Kidney (tissue), 14 donors: ENCODE results near the gene ANKH. TPM values are rescaled to one million over a fixed set of nuclear protein-coding genes. Genes with fewer than 3 reads are reported as not detected.
"Not testable (repeated sequence)": the region's sequence is repeated elsewhere in the genome, so short reads cannot be mapped to it uniquely, and the experiment has no call there.

Source experiments
- DNase-seq, 5 donors: peaks; one replicate each; pipeline ENCODE4 v3.0.0-alpha.2; 2013 to 2020
- FAIRE-seq: peaks from 2 replicates; lab custom pipeline; 2012; peaks lifted over from hg19 to GRCh38; lab: Jason Lieb, UNC
- H3K27ac ChIP-seq, 2 donors: one replicate each; pipeline ENCODE4 v1.7.0; 2013; ENCODE audit warnings: low read depth in 2 of 2, low read length in 2 of 2, inconsistent platforms in 1 of 2
- H3K27me3 ChIP-seq: one replicate; pipeline ENCODE4 v1.7.1; 2013; ENCODE audit warnings: low read length, inconsistent platforms; ENCODE audit not compliant: control insufficient read depth, insufficient read depth
- H3K36me3 ChIP-seq, 3 donors: one replicate each; pipeline versions ENCODE4 v1.7.0 to v1.7.1; 2013; ENCODE audit warnings: low read length in 3 of 3, control low read depth in 1 of 3, inconsistent platforms in 1 of 3; ENCODE audit not compliant: insufficient read depth in 3 of 3, control insufficient read depth in 2 of 3
- H3K4me1 ChIP-seq, 3 donors: one replicate each; pipeline versions ENCODE4 v1.7.0 to v1.7.1; 2013; ENCODE audit warnings: low read length in 3 of 3, inconsistent platforms in 1 of 3, low read depth in 1 of 3; ENCODE audit not compliant: control insufficient read depth in 2 of 3, insufficient read depth in 2 of 3
- H3K4me3 ChIP-seq, 3 donors: one replicate each; pipeline versions ENCODE4 v1.7.0 to v1.8.1; 2013; ENCODE audit warnings: low read length in 3 of 3, control low read depth in 1 of 3, inconsistent platforms in 1 of 3
- H3K9ac ChIP-seq, 3 donors: one replicate each; pipeline versions ENCODE4 v1.7.0 to v1.7.1; 2013; ENCODE audit warnings: low read length in 3 of 3, control low read depth in 1 of 3, inconsistent platforms in 1 of 3
- H3K9me3 ChIP-seq, 3 donors: one replicate each; pipeline versions ENCODE4 v1.7.0 to v1.7.1; 2013; ENCODE audit warnings: low read length in 3 of 3, control low read depth in 1 of 3, inconsistent platforms in 1 of 3; ENCODE audit not compliant: control insufficient read depth in 2 of 3, insufficient read depth in 1 of 3
- intact Hi-C: fragments of 100-400 bp; cut with DNase I; formaldehyde crosslinking; loops from one replicate; pipeline ENCODE4 v1.11.1; 2022
- polyA plus RNA-seq: library from polyadenylated mRNA; stranded (reverse); fragments of 350-450 nt; fragmentation: Illumina TruSeq; extraction: RNeasy Lipid Tissue Mini Kit (QIAGEN cat#74804); gene quantifications from one replicate; pipeline ENCODE4 v1.2.3, GENCODE V29; 2014; ENCODE audit warnings: low read depth, low replicate concordance; ENCODE audit not compliant: insufficient read depth
- total RNA-seq: library from RNA; stranded (reverse); fragmentation: NEBNext Ultra II Directional; extraction: Animal tissue kit (Norgen Biotek cat#: 25700); gene quantifications from one replicate; pipeline ENCODE4 v1.2.1, GENCODE V29; 2021
- TF ChIP-seq, protein P1 (sequence below): IDR thresholded peaks from 3 replicates; pipeline ENCODE4 v1.5.1; 2012; ENCODE audit warnings: mild to moderate bottlenecking, moderate library complexity, borderline replicate concordance; ENCODE audit not compliant: insufficient read depth; ENCODE audit errors: extremely low read depth
- donor health status: control.
- donor health status: control.
- donor health status: control.
- donor health status: control.
- donor health status: control.
- donor health status: DM: yes; HTN: yes; CAD: no.
- donor health status: Normal renal cell carcinoma (clear cell type).

Gene ANKH
- total and polyA plus RNA-seq, 2 donors from 2014 or later, result 19.0 to 44.6 TPM

DNA sequence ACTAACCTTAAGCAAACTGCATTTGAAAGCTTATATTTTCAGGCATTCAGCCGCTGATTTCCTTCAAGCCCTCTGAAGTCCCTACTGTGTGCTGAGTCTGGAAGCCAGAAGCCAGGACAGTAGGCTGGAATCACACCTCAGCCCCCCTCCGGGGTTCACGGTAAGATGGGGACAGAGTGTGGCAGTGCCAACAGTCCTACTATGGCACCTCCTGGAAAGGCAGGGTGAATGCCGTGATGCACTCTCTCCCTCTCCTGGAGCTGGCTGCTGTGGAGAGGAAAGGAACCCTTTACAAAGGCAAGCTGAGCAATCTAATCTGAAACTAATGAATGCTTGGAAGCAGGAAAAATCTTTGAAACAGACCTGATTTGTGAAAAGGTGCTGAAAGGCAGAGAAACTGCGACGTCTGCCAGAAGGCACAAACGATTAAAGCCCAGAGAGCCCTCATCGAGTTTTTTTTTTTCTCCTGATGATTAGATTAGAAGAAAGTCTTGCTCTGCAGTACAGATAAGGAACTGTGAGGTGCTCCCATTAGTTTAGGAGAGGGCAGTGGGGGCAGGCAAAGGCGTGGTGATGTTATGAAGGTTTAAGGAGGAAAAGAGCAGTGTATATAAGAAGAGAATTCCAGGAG, 21.0 kb downstream of the ANKH start:
- no peak overlapping the region for H3K9ac ChIP-seq
- H3K4me3 ChIP-seq, result no peak overlapping the region
- H3K27me3 ChIP-seq, result no peaks in the 10 kb centered on the region
- DNase-seq, result no peak
- H3K4me1 ChIP-seq, result no peaks in the 10 kb centered on the region
- H3K36me3 ChIP-seq, result no peaks in the 10 kb centered on the region
- TF ChIP-seq, protein P1, sequence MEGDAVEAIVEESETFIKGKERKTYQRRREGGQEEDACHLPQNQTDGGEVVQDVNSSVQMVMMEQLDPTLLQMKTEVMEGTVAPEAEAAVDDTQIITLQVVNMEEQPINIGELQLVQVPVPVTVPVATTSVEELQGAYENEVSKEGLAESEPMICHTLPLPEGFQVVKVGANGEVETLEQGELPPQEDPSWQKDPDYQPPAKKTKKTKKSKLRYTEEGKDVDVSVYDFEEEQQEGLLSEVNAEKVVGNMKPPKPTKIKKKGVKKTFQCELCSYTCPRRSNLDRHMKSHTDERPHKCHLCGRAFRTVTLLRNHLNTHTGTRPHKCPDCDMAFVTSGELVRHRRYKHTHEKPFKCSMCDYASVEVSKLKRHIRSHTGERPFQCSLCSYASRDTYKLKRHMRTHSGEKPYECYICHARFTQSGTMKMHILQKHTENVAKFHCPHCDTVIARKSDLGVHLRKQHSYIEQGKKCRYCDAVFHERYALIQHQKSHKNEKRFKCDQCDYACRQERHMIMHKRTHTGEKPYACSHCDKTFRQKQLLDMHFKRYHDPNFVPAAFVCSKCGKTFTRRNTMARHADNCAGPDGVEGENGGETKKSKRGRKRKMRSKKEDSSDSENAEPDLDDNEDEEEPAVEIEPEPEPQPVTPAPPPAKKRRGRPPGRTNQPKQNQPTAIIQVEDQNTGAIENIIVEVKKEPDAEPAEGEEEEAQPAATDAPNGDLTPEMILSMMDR, result no peak
- no peak overlapping the region for H3K27ac ChIP-seq
- no peak for FAIRE-seq
- intact Hi-C loops, result no loop called here
- H3K9me3 ChIP-seq, result no peaks in the 10 kb centered on the region

DNA sequence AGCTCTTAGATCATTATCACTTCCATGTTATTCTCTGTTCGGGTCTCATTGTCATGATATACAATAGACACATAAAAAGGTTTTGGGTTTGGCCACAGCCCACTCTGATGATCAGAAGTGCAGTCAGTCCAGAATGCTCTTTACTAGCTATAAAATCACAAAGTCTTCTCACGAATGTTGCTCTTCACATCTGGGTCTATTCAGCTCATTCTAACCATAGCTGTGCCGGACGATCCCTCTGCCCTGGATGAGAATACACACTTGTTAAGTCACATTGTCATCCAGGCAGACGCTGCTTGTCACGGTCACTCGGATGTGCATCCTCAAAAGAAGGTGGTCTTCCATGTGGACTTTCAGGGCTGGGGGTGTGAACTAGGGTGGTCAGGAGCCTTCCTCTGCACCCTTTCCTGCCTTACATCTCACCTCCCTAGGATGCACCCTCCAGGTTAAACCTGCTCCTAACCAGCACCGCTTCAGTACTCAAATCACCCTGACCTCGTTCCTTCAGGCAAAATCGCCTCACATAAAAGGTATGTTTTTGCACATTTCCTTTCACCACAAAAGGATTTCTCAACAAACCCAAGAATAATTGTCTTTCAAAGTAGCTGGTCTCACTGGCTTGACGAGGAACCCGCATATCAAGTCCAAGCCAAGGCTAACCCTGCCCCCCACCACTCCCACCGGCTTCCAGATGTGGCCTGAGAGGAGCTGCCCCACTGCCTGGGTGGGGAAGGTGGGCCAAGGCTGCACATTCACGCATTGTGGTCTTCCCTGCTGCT, 21.9 kb downstream of the ANKH start:
- TF ChIP-seq, protein P1, result no peak
- no peak for FAIRE-seq

DNA sequence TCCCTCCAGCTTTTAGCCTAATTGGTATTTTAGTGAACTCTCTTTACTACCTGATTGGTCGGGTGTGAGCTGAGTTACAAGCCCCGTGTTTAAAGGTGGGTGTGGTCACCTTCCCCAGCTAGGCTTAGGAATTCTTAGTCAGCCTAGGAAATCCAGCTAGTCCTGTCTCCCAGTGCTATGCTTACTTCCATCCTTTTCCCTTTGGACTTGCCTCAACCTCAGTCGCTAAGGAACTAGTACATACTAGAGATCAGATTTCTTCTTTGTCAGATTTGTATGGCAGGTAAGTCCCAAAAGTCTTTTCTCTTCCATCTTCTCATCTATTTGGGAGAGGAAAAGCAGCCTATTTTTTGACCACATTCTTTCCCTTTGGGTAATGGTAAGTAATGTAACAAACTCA, 22.6 kb downstream of the ANKH start:
- H3K4me3 ChIP-seq, DNase-seq, H3K27me3 ChIP-seq, H3K27ac ChIP-seq, H3K9me3 ChIP-seq, H3K9ac ChIP-seq, FAIRE-seq, H3K36me3 ChIP-seq, intact Hi-C loops, H3K4me1 ChIP-seq: not testable (repeated sequence)

More for the DNA sequence above, 21.9 kb downstream of the ANKH start:
- intact Hi-C loops, result no loop called here
- Histone ChIP-seq H3K4me3 (no peak overlapping the region), H3K36me3 (no peaks in the 10 kb centered on the region), H3K4me1 (no peaks in the 10 kb centered on the region), H3K9ac (no peak overlapping the region), H3K27me3 (no peaks in the 10 kb centered on the region), H3K9me3 (no peaks in the 10 kb centered on the region), H3K27ac (no peak overlapping the region)
- DNase-seq, result no peak

DNA sequence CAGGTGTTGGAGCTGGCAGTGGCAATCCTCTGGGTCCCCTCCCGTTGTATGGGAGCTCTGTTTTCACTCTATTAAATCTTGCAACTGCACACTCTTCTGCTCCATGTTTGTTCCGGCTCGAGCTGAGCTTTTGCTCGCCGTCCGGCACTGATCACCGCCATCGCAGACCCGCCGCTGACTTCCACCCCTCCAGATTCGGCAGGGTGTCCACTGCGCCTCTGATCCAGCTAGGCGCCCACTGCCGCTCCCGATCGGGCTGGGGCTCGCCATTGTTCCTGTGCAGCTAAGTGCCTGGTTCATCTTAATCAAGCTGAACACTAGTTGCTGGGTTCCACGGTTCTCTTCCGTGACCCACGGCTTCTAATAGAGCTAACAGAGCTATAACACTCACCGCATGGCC, 23.2 kb downstream of the ANKH start:
- TF ChIP-seq, protein P1, result no peak
- FAIRE-seq (no peak), DNase-seq (no peak)
- Histone ChIP-seq H3K27ac (no peak overlapping the region), H3K4me1 (no peaks in the 10 kb centered on the region), H3K36me3 (no peaks in the 10 kb centered on the region), H3K27me3 (no peaks in the 10 kb centered on the region), H3K9ac (no peak overlapping the region), H3K9me3 (no peaks in the 10 kb centered on the region), H3K4me3 (no peak overlapping the region)
- intact Hi-C loops, result no loop called here
